Hindlimb muscle (tissue), 1 donor: ENCODE results near the gene EIF4G3. TPM values are rescaled to one million over a fixed set of nuclear protein-coding genes. Genes with fewer than 3 reads are reported as not detected.
A peak's percentile ranks its signal among the peaks of the same experiment; 100 is the strongest.

ENCODE experiments used
- DNase-seq: peaks from one replicate; pipeline ENCODE4 v3.0.0-alpha.2; 2013
- polyA plus RNA-seq: library from polyadenylated mRNA; unstranded; fragments of 120-200 nt; gene quantifications from one replicate; pipeline ENCODE4 v1.2.1, GENCODE V29; 2013; ENCODE audit not compliant: insufficient read length

The EIF4G3 gene
- polyA plus RNA-seq, 1 donor, result 33.8 TPM

GRCh38 chr1:20988943-20989342, 187.8 kb downstream of the EIF4G3 start:
- no peak for DNase-seq

GRCh38 chr1:20987831-20988825, 188.6 kb downstream of the EIF4G3 start:
- no peak for DNase-seq

- no peak for DNase-seq
These were observed 193.3 kb downstream of the EIF4G3 start for GRCh38 chr1:20983297-20983889.

GRCh38 chr1:20982316-20982715, 194.4 kb downstream of the EIF4G3 start:
- no peak for DNase-seq

GRCh38 chr1:20981915-20982314, 194.8 kb downstream of the EIF4G3 start:
- DNase-seq, result peak; percentile 16

- no peak for DNase-seq
These were observed 196.6 kb downstream of the EIF4G3 start for GRCh38 chr1:20980051-20980450.

GRCh38 chr1:20978413-20978812, 198.3 kb downstream of the EIF4G3 start:
- no peak for DNase-seq

- DNase-seq, result no peak
These were observed 201.0 kb downstream of the EIF4G3 start for GRCh38 chr1:20975668-20976067.

- DNase-seq, result no peak
These were observed 201.7 kb downstream of the EIF4G3 start for GRCh38 chr1:20974951-20975350.

- DNase-seq, result no peak
These were observed 202.6 kb downstream of the EIF4G3 start for GRCh38 chr1:20974069-20974468.

GRCh38 chr1:20972855-20973254, 203.8 kb downstream of the EIF4G3 start:
- no peak for DNase-seq

- no peak for DNase-seq
These were observed 211.9 kb downstream of the EIF4G3 start for GRCh38 chr1:20964540-20965484.

GRCh38 chr1:20962576-20963258, 214.0 kb downstream of the EIF4G3 start:
- DNase-seq, result no peak

GRCh38 chr1:20958430-20958829, 218.3 kb downstream of the EIF4G3 start:
- no peak for DNase-seq

GRCh38 chr1:20956272-20956671, 220.4 kb downstream of the EIF4G3 start:
- DNase-seq, result no peak

GRCh38 chr1:20950679-20951078, 226.0 kb downstream of the EIF4G3 start:
- DNase-seq, result no peak

- no peak for DNase-seq
These were observed 226.7 kb downstream of the EIF4G3 start for GRCh38 chr1:20949871-20950590.

- no peak for DNase-seq
These were observed 228.6 kb downstream of the EIF4G3 start for GRCh38 chr1:20948101-20948500.

GRCh38 chr1:20947409-20947808, 229.3 kb downstream of the EIF4G3 start:
- DNase-seq, result no peak

GRCh38 chr1:20936621-20937020, 240.1 kb downstream of the EIF4G3 start:
- no peak for DNase-seq

GRCh38 chr1:20936216-20936615, 240.5 kb downstream of the EIF4G3 start:
- no peak for DNase-seq
